HG03460 (cell line): ENCODE results near the gene OR1J4.
"Not testable (repeated sequence)": the region's sequence is repeated elsewhere in the genome, so short reads cannot be mapped to it uniquely, and the experiment has no call there.

Experiments used
- ATAC-seq: cut with Tn5 transposase; IDR thresholded peaks from one replicate; pipeline ENCODE4 v1.9.1; 2021; ENCODE audit not compliant: unreplicated experiment

Gene OR1J4

GRCh38 chr9:122518841-122519240 is at the start of gene OR1J4:
Gene OR1J4, plus strand, starts transcription at chr9:122519141. Its CDS starts 0 bp downstream, at chr9:122519141.
- ATAC-seq, result no peak

GRCh38 chr9:122474561-122474960 is 44.4 kb upstream of the OR1J4 start:
- ATAC-seq, result no peak

- no peak for ATAC-seq
Observed at GRCh38 chr9:122475717-122476116, 43.2 kb upstream of the OR1J4 start.

GRCh38 chr9:122477346-122477745 is 41.6 kb upstream of the OR1J4 start:
- no peak for ATAC-seq

GRCh38 chr9:122477826-122478225 is 41.1 kb upstream of the OR1J4 start, which contains the start of gene OR1J1:
Gene OR1J1, minus strand, starts transcription at chr9:122477926. Its CDS starts 0 bp downstream, at chr9:122477926.
- ATAC-seq, result no peak

GRCh38 chr9:122479062-122479461 is 39.9 kb upstream of the OR1J4 start:
- ATAC-seq, result no peak

- no peak for ATAC-seq
Observed at GRCh38 chr9:122498883-122499288, 20.1 kb upstream of the OR1J4 start.

GRCh38 chr9:122506964-122507363 is 12.0 kb upstream of the OR1J4 start:
- no peak for ATAC-seq

GRCh38 chr9:122510502-122510901 is 8.4 kb upstream of the OR1J4 start, which contains the start of gene OR1J2:
Gene OR1J2, plus strand, starts transcription at chr9:122510802. Its CDS starts 0 bp downstream, at chr9:122510802.
- ATAC-seq, result no peak

GRCh38 chr9:122518226-122518625 is 715 bp upstream of the OR1J4 start:
- ATAC-seq, result no peak

- ATAC-seq, result no peak
Observed at GRCh38 chr9:122519376-122519775, 435 bp downstream of the OR1J4 start.

- no peak for ATAC-seq
Observed at GRCh38 chr9:122526602-122527001, 7.7 kb downstream of the OR1J4 start.

GRCh38 chr9:122527193-122527592 is 8.3 kb downstream of the OR1J4 start, which contains the start of gene OR1N1:
Gene OR1N1, minus strand, starts transcription at chr9:122527293. Its CDS starts 0 bp downstream, at chr9:122527293.
- no peak for ATAC-seq

GRCh38 chr9:122531157-122531556 is 12.2 kb downstream of the OR1J4 start:
- not testable (repeated sequence) for ATAC-seq

GRCh38 chr9:122536134-122536533 is 17.2 kb downstream of the OR1J4 start:
- no peak for ATAC-seq

- not testable (repeated sequence) for ATAC-seq
Observed at GRCh38 chr9:122537066-122537465, 18.1 kb downstream of the OR1J4 start.

GRCh38 chr9:122538757-122539156 is 19.8 kb downstream of the OR1J4 start:
- ATAC-seq, result no peak

GRCh38 chr9:122546196-122546595 is 27.3 kb downstream of the OR1J4 start:
- ATAC-seq, result no peak

GRCh38 chr9:122551371-122551770 is 32.4 kb downstream of the OR1J4 start:
- no peak for ATAC-seq

GRCh38 chr9:122552812-122553211 is 33.9 kb downstream of the OR1J4 start, which contains the start of gene OR1N2:
Gene OR1N2, plus strand, starts transcription at chr9:122553112. Its CDS starts 100 bp downstream, at chr9:122553212.
- ATAC-seq, result no peak

- no peak for ATAC-seq
Observed at GRCh38 chr9:122561446-122561845, 42.5 kb downstream of the OR1J4 start.

GRCh38 chr9:122562134-122562760 is 43.3 kb downstream of the OR1J4 start:
- no peak for ATAC-seq

- no peak for ATAC-seq
Observed at GRCh38 chr9:122567901-122568300, 49.0 kb downstream of the OR1J4 start.
